ENCODE measurements around the gene FAT4.

The FAT4 gene

GRCh38 chr4:125314676-125315575 is at the start of gene FAT4:
Gene FAT4 (plus strand): TSS chr4:125314955. CDS start chr4:125316412, 1,457 bp downstream.
- DNase-seq (ENCODE audit: low read depth in 2 of 3, low spot score in 1 of 3) = no peak

GRCh38 chr4:125265846-125266245 is 48.9 kb upstream of the FAT4 start:
- DNase-seq (ENCODE audit: low read depth in 2 of 3, low spot score in 1 of 3) = no peak

GRCh38 chr4:125266901-125267604 is 47.7 kb upstream of the FAT4 start:
- DNase-seq (ENCODE audit: low read depth in 2 of 3, low spot score in 1 of 3) = no peak

GRCh38 chr4:125267630-125268029 is 47.1 kb upstream of the FAT4 start:
- no peak for DNase-seq (ENCODE audit: low read depth in 2 of 3, low spot score in 1 of 3)

GRCh38 chr4:125268068-125268755 is 46.5 kb upstream of the FAT4 start:
- no peak for DNase-seq (ENCODE audit: low read depth in 2 of 3, low spot score in 1 of 3)

- DNase-seq (ENCODE audit: low read depth in 2 of 3, low spot score in 1 of 3) = no peak
Measured at GRCh38 chr4:125276811-125277210, 37.9 kb upstream of the FAT4 start.

GRCh38 chr4:125277790-125278189 is 37.0 kb upstream of the FAT4 start:
- no peak for DNase-seq (ENCODE audit: low read depth in 2 of 3, low spot score in 1 of 3)

GRCh38 chr4:125280892-125281403 is 33.8 kb upstream of the FAT4 start:
- no peak for DNase-seq (ENCODE audit: low read depth in 2 of 3, low spot score in 1 of 3)

GRCh38 chr4:125283707-125284279 is 31.0 kb upstream of the FAT4 start:
- no peak for DNase-seq (ENCODE audit: low read depth in 2 of 3, low spot score in 1 of 3)

- DNase-seq (ENCODE audit: low read depth in 2 of 3, low spot score in 1 of 3) = no peak
Measured at GRCh38 chr4:125297116-125297515, 17.6 kb upstream of the FAT4 start.

GRCh38 chr4:125303058-125303457 is 11.7 kb upstream of the FAT4 start:
- DNase-seq (ENCODE audit: low read depth in 2 of 3, low spot score in 1 of 3) = no peak

GRCh38 chr4:125303821-125304220 is 10.9 kb upstream of the FAT4 start:
- no peak for DNase-seq (ENCODE audit: low read depth in 2 of 3, low spot score in 1 of 3)

GRCh38 chr4:125306112-125306511 is 8.6 kb upstream of the FAT4 start:
- DNase-seq (ENCODE audit: low read depth in 2 of 3, low spot score in 1 of 3) = no peak

GRCh38 chr4:125306533-125306932 is 8.2 kb upstream of the FAT4 start:
- no peak for DNase-seq (ENCODE audit: low read depth in 2 of 3, low spot score in 1 of 3)

GRCh38 chr4:125311503-125311902 is 3.3 kb upstream of the FAT4 start:
- no peak for DNase-seq (ENCODE audit: low read depth in 2 of 3, low spot score in 1 of 3)

- DNase-seq (ENCODE audit: low read depth in 2 of 3, low spot score in 1 of 3) = peak in 1 of 3 donors; percentile 40
Measured at GRCh38 chr4:125313497-125313896, 1.3 kb upstream of the FAT4 start.

- no peak for DNase-seq (ENCODE audit: low read depth in 2 of 3, low spot score in 1 of 3)
Measured at GRCh38 chr4:125313989-125314667, 627 bp upstream of the FAT4 start.

- DNase-seq (ENCODE audit: low read depth in 2 of 3, low spot score in 1 of 3) = no peak
Measured at GRCh38 chr4:125315576-125316400, 1.0 kb downstream of the FAT4 start.

- no peak for DNase-seq (ENCODE audit: low read depth in 2 of 3, low spot score in 1 of 3)
Measured at GRCh38 chr4:125316401-125316790, 1.6 kb downstream of the FAT4 start.
